Endothelial cell of umbilical vein (primary cell): Measurements from ENCODE around the gene LY6G6C. TPM values are rescaled to one million over a fixed set of nuclear protein-coding genes. Genes with fewer than 3 reads are reported as not detected.

ENCODE experiments used
- BruUV-seq: library from RNA; stranded (reverse); fragments of 400-500 nt; replicated peaks from 2 replicates; lab custom pipeline; 2021; lab: Mats Ljungman, UMichigan
- CTCF ChIA-PET: fragments of 300-600, 350-600 bp; sonication (Branson Sonifier 250); formaldehyde crosslinking; loops from one replicate; lab custom pipeline; 2021; ENCODE audit warnings: antibody characterized with exemption, inconsistent platforms; lab: Charles Lee
- POLR2A ChIA-PET: fragments of 300-600, 350-600 bp; sonication (Branson Sonifier 250); formaldehyde crosslinking; loops from one replicate; lab custom pipeline; 2021; ENCODE audit warnings: antibody characterized with exemption, inconsistent platforms; lab: Charles Lee
- DNase-seq: peaks from one replicate; pipeline ENCODE4 v3.0.0-alpha.2; 2011; ENCODE audit warnings: low read depth, low spot score
- FAIRE-seq: peaks from 2 replicates; lab custom pipeline; 2011; peaks lifted over from hg19 to GRCh38; lab: Jason Lieb, UNC
- H2AFZ ChIP-seq: 2 replicates; pipeline ENCODE4 v1.6.0; 2012; ENCODE audit warnings: low read depth, low read length, control low read depth, inconsistent platforms
- H3K27ac ChIP-seq: 2 replicates; pipeline ENCODE4 v1.5.1; 2011; ENCODE audit warnings: low read depth, mild to moderate bottlenecking, control low read depth, low read length, moderate library complexity; ENCODE audit not compliant: insufficient read depth
- H3K27me3 ChIP-seq, 2 experiments: 2 replicates each; pipeline versions ENCODE4 v1.6.0 to v1.6.1; 2011; ENCODE audit warnings: low read length in 2 of 2, mixed read lengths in 1 of 2; ENCODE audit not compliant: control insufficient read depth in 2 of 2, insufficient read depth in 2 of 2
- H3K36me3 ChIP-seq, 2 experiments: 2 replicates in 1 of 2; 3 replicates in 1 of 2; pipeline ENCODE4 v1.5.1; 2011; ENCODE audit warnings: low read length in 2 of 2, mild to moderate bottlenecking in 1 of 2, moderate library complexity in 1 of 2; ENCODE audit not compliant: control insufficient read depth in 2 of 2, insufficient read depth in 2 of 2; ENCODE audit errors: extremely low read depth in 1 of 2
- H3K4me1 ChIP-seq: 3 replicates; pipeline ENCODE4 v1.5.1; 2011; ENCODE audit warnings: mild to moderate bottlenecking, low read length; ENCODE audit not compliant: control insufficient read depth, insufficient read depth; ENCODE audit errors: extremely low read depth
- H3K4me2 ChIP-seq: 2 replicates; pipeline ENCODE4 v1.6.1; 2011; ENCODE audit warnings: low read length, control low read depth, mixed read lengths; ENCODE audit not compliant: insufficient read depth
- H3K4me3 ChIP-seq, 3 experiments: fragments of 200-600 bp in 1 of 3; sonication (generic), shearing (Covaris generic) in 1 of 3; replicated peaks in 1 of 3; 2 replicates each; pipeline ENCODE4 v1.5.1; 2011 to 2016; ENCODE audit warnings: control low read depth in 3 of 3, low read length in 3 of 3, mild to moderate bottlenecking in 2 of 3, inconsistent platforms in 1 of 3, low read depth in 1 of 3, moderate library complexity in 1 of 3; ENCODE audit not compliant: insufficient read depth in 1 of 3
- H3K79me2 ChIP-seq: 2 replicates; pipeline ENCODE4 v1.6.0; 2012; ENCODE audit warnings: low read length, inconsistent platforms; ENCODE audit not compliant: control insufficient read depth, insufficient read depth
- H3K9ac ChIP-seq: replicated peaks from 2 replicates; pipeline ENCODE3; 2011; ENCODE audit warnings: low read length, control low read depth; ENCODE audit not compliant: insufficient read depth; ENCODE audit errors: extremely low read depth
- H3K9me1 ChIP-seq: replicated peaks from 3 replicates; pipeline ENCODE4 v1.6.0; 2011; ENCODE audit warnings: mild to moderate bottlenecking, low read length; ENCODE audit not compliant: control insufficient read depth, insufficient read depth; ENCODE audit errors: extremely low read depth
- H3K9me3 ChIP-seq: replicated peaks from 2 replicates; pipeline ENCODE4 v1.5.1; 2012; ENCODE audit warnings: low read length, inconsistent platforms; ENCODE audit not compliant: control insufficient read depth, insufficient read depth
- H4K20me1 ChIP-seq: replicated peaks from 2 replicates; pipeline ENCODE3; 2011; ENCODE audit warnings: mild to moderate bottlenecking, low read length; ENCODE audit not compliant: control insufficient read depth, insufficient read depth; ENCODE audit errors: extremely low read depth
- CTCF ChIP-seq, 2 donors: IDR thresholded peaks; 1 replicate in 1 of 2; 2 replicates in 1 of 2; pipeline ENCODE4 v1.5.1; 2011; ENCODE audit warnings: low read length in 2 of 2, mild to moderate bottlenecking in 2 of 2, moderate library complexity in 2 of 2, control low read depth in 1 of 2, inconsistent platforms in 1 of 2, low read depth in 1 of 2; ENCODE audit not compliant: insufficient read depth in 1 of 2; ENCODE audit errors: extremely low read depth in 1 of 2
- EZH2 ChIP-seq: IDR thresholded peaks from 2 replicates; pipeline ENCODE4 v1.6.1; 2012; ENCODE audit warnings: borderline replicate concordance, low read depth, mild to moderate bottlenecking, moderate library complexity, low read length, inconsistent platforms; ENCODE audit not compliant: severe bottlenecking
- FOS ChIP-seq: IDR thresholded peaks from 2 replicates; pipeline ENCODE4 v1.6.1; 2011; ENCODE audit warnings: mild to moderate bottlenecking, low read length, moderate library complexity, borderline replicate concordance; ENCODE audit not compliant: insufficient read depth
- GATA2 ChIP-seq: IDR thresholded peaks from 2 replicates; pipeline ENCODE4 v1.7.0; 2011; ENCODE audit warnings: low read depth, mild to moderate bottlenecking, moderate library complexity, mixed read lengths, low read length; ENCODE audit not compliant: insufficient read length, insufficient read depth
- JUN ChIP-seq: IDR thresholded peaks from 2 replicates; pipeline ENCODE4 v1.6.1; 2011; ENCODE audit warnings: borderline replicate concordance, low read depth; ENCODE audit not compliant: insufficient read length, insufficient read depth
- MYC ChIP-seq: IDR thresholded peaks from one replicate; pipeline ENCODE4 v1.6.1; 2011; ENCODE audit warnings: mild to moderate bottlenecking, low read depth, low read length
- POLR2A ChIP-seq: IDR thresholded peaks from 2 replicates; pipeline ENCODE4 v1.6.1; 2012; ENCODE audit warnings: low read depth, mild to moderate bottlenecking, control low read depth, low read length
- POLR2AphosphoS5 ChIP-seq: IDR thresholded peaks from 2 replicates; pipeline ENCODE4 v1.6.1; 2012; ENCODE audit warnings: low read depth, mild to moderate bottlenecking, control low read depth, low read length, moderate library complexity; ENCODE audit not compliant: insufficient read depth
- dilution Hi-C: fragments of 300-500 bp; cut with MboI; formaldehyde crosslinking; loops from one replicate; pipeline ENCODE4 v1.15.0; 2019; ENCODE audit warnings: low sequenced_read_pairs; ENCODE audit not compliant: extremely low pct_ligation_motif_present
- intact Hi-C: fragments of 100-400 bp; cut with micrococcal nuclease; formaldehyde crosslinking; loops from one replicate; pipeline ENCODE4 v1.10.0; 2022
- microRNA-seq: library from miRNA; unstranded; fragments of <30 nt; microRNA quantifications from one replicate; pipeline ENCODE4 v1.2.0, GENCODE V29; 2021; ENCODE audit warnings: borderline number of aligned reads, borderline replicate concordance
- polyA plus RNA-seq, 4 experiments: library from polyadenylated mRNA; depleted of rRNA in 3 of 4; stranded (reverse) in 3 of 4; unstranded in 1 of 4; fragments of >200 nt; gene quantifications; 2 replicates each; pipeline versions ENCODE4 v1.2.1 to v1.2.3, GENCODE V29; 2011 to 2012; ENCODE audit warnings: missing spikeins in 1 of 4
- small RNA-seq: library from RNA; depleted of rRNA; stranded (forward); fragments of <200 nt; gene quantifications from one replicate; pipeline ENCODE3, GENCODE V24; 2012; ENCODE audit warnings: low replicate concordance, low read depth; ENCODE audit not compliant: insufficient read depth, insufficient read length
- total RNA-seq: library from RNA; stranded (reverse); gene quantifications from 2 replicates; pipeline ENCODE4 v1.2.3, GENCODE V29; 2021
- TF ChIP-seq, protein P1 (sequence below): IDR thresholded peaks from 2 replicates; pipeline ENCODE4 v1.6.1; 2011; ENCODE audit not compliant: insufficient read depth, insufficient read length

The LY6G6C gene
- total and polyA plus RNA-seq, 2 donors (not counting 3 experiments of a cell fraction or from before 2014, with no cell fraction given) = 0.33 TPM; not detected in 1

DNA sequence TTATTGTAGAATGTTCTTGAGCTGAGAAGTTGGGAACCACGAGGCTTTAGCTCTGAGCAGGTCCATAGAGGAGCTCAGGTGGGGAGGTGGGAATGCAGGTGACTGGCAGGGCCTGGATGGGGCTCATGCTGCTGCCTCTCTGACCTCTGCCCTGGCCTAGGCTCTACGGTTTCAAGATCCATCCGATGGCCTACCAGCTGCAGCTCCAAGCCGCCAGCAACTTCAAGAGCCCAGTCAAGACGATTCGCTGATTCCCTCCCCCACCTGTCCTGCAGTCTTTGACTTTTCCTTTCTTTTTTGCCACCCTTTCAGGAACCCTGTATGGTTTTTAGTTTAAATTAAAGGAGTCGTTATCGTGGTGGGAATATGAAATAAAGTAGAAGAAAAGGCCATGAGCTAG is 51.9 kb downstream of the LY6G6C start, which contains the start of gene LY6G5B:
TSS of gene LY6G5B (plus strand) at position 301 of the 400 bp plus-strand sequence. CDS start 975 bp downstream, outside the sequence.
- H3K4me3 ChIP-seq = no peak within 1 kb of the TSS
- H3K9me1 ChIP-seq = no peaks in the 10 kb centered on the region
- no peak within 1 kb of the TSS for H3K9ac ChIP-seq
- H3K27ac ChIP-seq = no peak within 1 kb of the TSS
- H3K9me3 ChIP-seq = no peaks in the 10 kb centered on the region
- DNase-seq (no peak), FAIRE-seq (no peak)
- dilution Hi-C loops (no loop called here), intact Hi-C loops (loop anchor here (5.0 to 10.0 kb wide), 2 partner anchors 163 to 525 kb away; partner anchors contain the start of genes GPSM3 and PBX2)
- peaks cover 29 to 47% of the 10 kb centered on the region in 2 experiments for H3K36me3 ChIP-seq
- no peak within 1 kb of the TSS for H3K4me2 ChIP-seq
- BruUV-seq = no TSS peak
- H4K20me1 ChIP-seq = no peaks in the 10 kb centered on the region
- POLR2A ChIA-PET = no interaction called here
- no peak within 1 kb of the TSS for H2AFZ ChIP-seq
- no peaks in the 10 kb centered on the region for H3K27me3 ChIP-seq
- peaks cover 9% of the 10 kb centered on the region for H3K4me1 ChIP-seq
- TF ChIP-seq EZH2 = no peak
- no peak for TF ChIP-seq CTCF (IDR thresholded peaks at IDR 0.05; ENCODE audit: extremely low read depth in 1 of 2, insufficient read depth in 1 of 2, low read depth in 1 of 2, low read length in 2 of 2)
- TF ChIP-seq POLR2AphosphoS5 = no peak
- TF ChIP-seq JUN = no peak
- no peak for TF ChIP-seq FOS
- no peak for TF ChIP-seq MYC
- no peak for TF ChIP-seq POLR2A
- TF ChIP-seq GATA2 = no peak
- TF ChIP-seq, protein P1, sequence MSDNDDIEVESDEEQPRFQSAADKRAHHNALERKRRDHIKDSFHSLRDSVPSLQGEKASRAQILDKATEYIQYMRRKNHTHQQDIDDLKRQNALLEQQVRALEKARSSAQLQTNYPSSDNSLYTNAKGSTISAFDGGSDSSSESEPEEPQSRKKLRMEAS = no peak
- peaks cover 26% of the 10 kb centered on the region for H3K79me2 ChIP-seq
- CTCF ChIA-PET = interaction anchor here (0.6 to 1.9 kb wide), 2 partner anchors 67 to 160 kb away, joined by 3 to 8 read pairs; no protein-coding TSS in a partner anchor

Small RNAs within 50 kb of the gene (microRNA-seq; reads per million reads assigned to microRNA genes)
- not detected for gene MIR4646

Small RNAs within 50 kb of the gene (small RNA-seq; reads per million reads assigned to genes)
- gene LY6G6D (not detected), gene MIR4646 (not detected), gene MSH5-SAPCD1 (not detected), gene RNU6-850P (not detected), gene SAPCD1 (not detected)

Other genes starting within 250 kb of the LY6G6C start
Only the 30 nearest of the 41 such genes appear.
- 0.46 TPM in 1 of 2 replicates, not detected in the other for gene LTA, start 149.5 kb downstream of the LY6G6C start, total RNA-seq
- 0.08 TPM in 1 of 2 replicates, not detected in the other for gene LTA, start 149.5 kb downstream of the LY6G6C start, polyA plus RNA-seq
- not detected in 2 replicates for gene TNF, start 146.2 kb downstream of the LY6G6C start, total RNA-seq
- gene TNF, start 146.2 kb downstream of the LY6G6C start, polyA plus RNA-seq = not detected in 2 replicates
- 1.2 and 1.3 TPM in 2 replicates for gene LTB, start 139.3 kb downstream of the LY6G6C start, total RNA-seq
- gene LTB, start 139.3 kb downstream of the LY6G6C start, polyA plus RNA-seq = 1.8 and 2.1 TPM in 2 replicates
- gene LST1, start 135.5 kb downstream of the LY6G6C start, total RNA-seq = 1.00 and 2.0 TPM in 2 replicates
- 1.1 and 1.8 TPM in 2 replicates for gene LST1, start 135.5 kb downstream of the LY6G6C start, polyA plus RNA-seq
- gene NCR3, start 128.7 kb downstream of the LY6G6C start, total RNA-seq = not detected in 2 replicates
- not detected in 2 replicates for gene NCR3, start 128.7 kb downstream of the LY6G6C start, polyA plus RNA-seq
- not detected in 2 replicates for gene AIF1, start 106.5 kb downstream of the LY6G6C start, total RNA-seq
- not detected in 2 replicates for gene AIF1, start 106.5 kb downstream of the LY6G6C start, polyA plus RNA-seq
- gene PRRC2A, start 101.0 kb downstream of the LY6G6C start, total RNA-seq = 218 and 229 TPM in 2 replicates
- 88.4 and 114 TPM in 2 replicates for gene PRRC2A, start 101.0 kb downstream of the LY6G6C start, polyA plus RNA-seq
- gene BAG6, start 69.1 kb downstream of the LY6G6C start, total RNA-seq = 314 and 322 TPM in 2 replicates
- 190 and 234 TPM in 2 replicates for gene BAG6, start 69.1 kb downstream of the LY6G6C start, polyA plus RNA-seq
- 0.97 TPM in 1 of 2 replicates, not detected in the other for gene APOM, start 65.9 kb downstream of the LY6G6C start, total RNA-seq
- 2.5 and 2.6 TPM in 2 replicates for gene APOM, start 65.9 kb downstream of the LY6G6C start, polyA plus RNA-seq
- 12.8 and 15.0 TPM in 2 replicates for gene C6orf47, start 61.0 kb downstream of the LY6G6C start, total RNA-seq
- gene C6orf47, start 61.0 kb downstream of the LY6G6C start, polyA plus RNA-seq = 5.6 and 5.8 TPM in 2 replicates
- gene GPANK1, start 56.7 kb downstream of the LY6G6C start, total RNA-seq = 11.7 and 12.6 TPM in 2 replicates
- gene GPANK1, start 56.7 kb downstream of the LY6G6C start, polyA plus RNA-seq = 13.3 and 17.5 TPM in 2 replicates
- gene CSNK2B, start 55.7 kb downstream of the LY6G6C start, total RNA-seq = 206 and 214 TPM in 2 replicates
- gene CSNK2B, start 55.7 kb downstream of the LY6G6C start, polyA plus RNA-seq = 159 and 160 TPM in 2 replicates
- gene LY6G5B, start 51.8 kb downstream of the LY6G6C start, total RNA-seq = 23.9 and 25.0 TPM in 2 replicates
- gene LY6G5B, start 51.8 kb downstream of the LY6G6C start, polyA plus RNA-seq = 13.7 and 15.4 TPM in 2 replicates
- 5.2 and 8.2 TPM in 2 replicates for gene LY6G5C, start 40.7 kb downstream of the LY6G6C start, total RNA-seq
- 11.4 and 11.8 TPM in 2 replicates for gene LY6G5C, start 40.7 kb downstream of the LY6G6C start, polyA plus RNA-seq
- gene ABHD16A, start 18.4 kb downstream of the LY6G6C start, total RNA-seq = 41.3 and 48.9 TPM in 2 replicates
- gene ABHD16A, start 18.4 kb downstream of the LY6G6C start, polyA plus RNA-seq = 60.1 and 60.3 TPM in 2 replicates
- not detected in 2 replicates for gene LY6G6F, start 14.9 kb downstream of the LY6G6C start, total RNA-seq
- not detected in 2 replicates for gene LY6G6F, start 14.9 kb downstream of the LY6G6C start, polyA plus RNA-seq
- not detected in 2 replicates for gene LY6G6D, start 6.4 kb downstream of the LY6G6C start, total RNA-seq
- gene LY6G6D, start 6.4 kb downstream of the LY6G6C start, polyA plus RNA-seq = not detected in 2 replicates
- gene MPIG6B, start 1.6 kb upstream of the LY6G6C start, total RNA-seq = not detected in 2 replicates
- not detected in 2 replicates for gene MPIG6B, start 1.6 kb upstream of the LY6G6C start, polyA plus RNA-seq
- 109 and 116 TPM in 2 replicates for gene DDAH2, start 7.6 kb upstream of the LY6G6C start, total RNA-seq
- 168 and 176 TPM in 2 replicates for gene DDAH2, start 7.6 kb upstream of the LY6G6C start, polyA plus RNA-seq
- gene CLIC1, start 14.8 kb upstream of the LY6G6C start, total RNA-seq = 535 and 543 TPM in 2 replicates
- 569 and 578 TPM in 2 replicates for gene CLIC1, start 14.8 kb upstream of the LY6G6C start, polyA plus RNA-seq
- 43.2 and 43.8 TPM in 2 replicates for gene MSH5, start 18.3 kb upstream of the LY6G6C start, total RNA-seq
- 24.5 and 27.1 TPM in 2 replicates for gene MSH5, start 18.3 kb upstream of the LY6G6C start, polyA plus RNA-seq
- gene SAPCD1, start 40.9 kb upstream of the LY6G6C start, total RNA-seq = 9.4 and 11.7 TPM in 2 replicates
- gene SAPCD1, start 40.9 kb upstream of the LY6G6C start, polyA plus RNA-seq = 1.6 and 3.0 TPM in 2 replicates
- 0.25 and 0.51 TPM in 2 replicates for gene VWA7, start 55.6 kb upstream of the LY6G6C start, total RNA-seq
- 0.11 and 0.21 TPM in 2 replicates for gene VWA7, start 55.6 kb upstream of the LY6G6C start, polyA plus RNA-seq
- 121 and 125 TPM in 2 replicates for gene VARS1, start 74.0 kb upstream of the LY6G6C start, total RNA-seq
- 36.5 and 37.4 TPM in 2 replicates for gene VARS1, start 74.0 kb upstream of the LY6G6C start, polyA plus RNA-seq
- 78.1 and 78.6 TPM in 2 replicates for gene LSM2, start 85.2 kb upstream of the LY6G6C start, total RNA-seq
- 86.0 and 95.5 TPM in 2 replicates for gene LSM2, start 85.2 kb upstream of the LY6G6C start, polyA plus RNA-seq
- 0.74 and 0.77 TPM in 2 replicates for gene HSPA1L, start 93.5 kb upstream of the LY6G6C start, total RNA-seq
- gene HSPA1L, start 93.5 kb upstream of the LY6G6C start, polyA plus RNA-seq = 0.32 and 0.35 TPM in 2 replicates
- 55.6 and 58.3 TPM in 2 replicates for gene HSPA1A, start 93.8 kb upstream of the LY6G6C start, total RNA-seq
- 56.0 and 57.2 TPM in 2 replicates for gene HSPA1A, start 93.8 kb upstream of the LY6G6C start, polyA plus RNA-seq
- 49.3 and 54.0 TPM in 2 replicates for gene HSPA1B, start 106.0 kb upstream of the LY6G6C start, total RNA-seq
- 27.1 and 31.7 TPM in 2 replicates for gene HSPA1B, start 106.0 kb upstream of the LY6G6C start, polyA plus RNA-seq
- gene NEU1, start 141.1 kb upstream of the LY6G6C start, total RNA-seq = 61.3 and 62.8 TPM in 2 replicates
- 111 and 115 TPM in 2 replicates for gene NEU1, start 141.1 kb upstream of the LY6G6C start, polyA plus RNA-seq
- gene SLC44A4, start 157.3 kb upstream of the LY6G6C start, total RNA-seq = 0.12 and 0.84 TPM in 2 replicates
- gene SLC44A4, start 157.3 kb upstream of the LY6G6C start, polyA plus RNA-seq = 0.75 and 1.1 TPM in 2 replicates